A549 (cell line): Measurements from ENCODE around the gene NTM.

Experiments used
- CTCF ChIP-seq: fragments of >200 bp; sonication (Bioruptor Twin); formaldehyde crosslinking; IDR thresholded peaks from 3 replicates; pipeline ENCODE4 v1.5.1; 2016
- HMGXB4 ChIP-seq: fragments of 250-450 bp; sonication (Bioruptor Pico); IDR thresholded peaks from 2 replicates; pipeline ENCODE4 v1.5.0; 2021; ENCODE audit warnings: mild to moderate bottlenecking, moderate library complexity, borderline replicate concordance
- NR3C1 ChIP-seq: fragments of >200 bp; sonication (Bioruptor Twin); formaldehyde crosslinking; IDR thresholded peaks from 3 replicates; pipeline ENCODE4 v1.6.1; 2017
- PHF8 ChIP-seq: fragments of 200-600 bp; sonication (generic); IDR thresholded peaks from 2 replicates; pipeline ENCODE4 v1.6.1; 2016; ENCODE audit warnings: low read depth, mild to moderate bottlenecking, antibody characterized with exemption, moderate library complexity, borderline replicate concordance
- TP53 ChIP-seq: fragments of 250-450 bp; sonication (Bioruptor Pico); IDR thresholded peaks from 2 replicates; pipeline ENCODE4 v1.5.0; 2021; ENCODE audit warnings: mild to moderate bottlenecking, moderate library complexity
- USF2 ChIP-seq: fragments of 450-650 bp; IDR thresholded peaks from 2 replicates; pipeline ENCODE4 v1.6.1; 2014; ENCODE audit warnings: antibody characterized with exemption

GRCh38 chr11:131880316-131880715 lies 509.9 kb downstream of the NTM start:
- TF ChIP-seq PHF8 (no peak), NR3C1 (no peak), TP53 (CRISPR knock-in tag) (no peak), CTCF (no peak), HMGXB4 (CRISPR knock-in tag) (no peak), USF2 (no peak)
